ENCODE measurements around the gene ADORA3. TPM values are rescaled to one million over a fixed set of nuclear protein-coding genes. Genes with fewer than 3 reads are reported as not detected.
A peak's percentile ranks its signal among the peaks of the same experiment; 100 is the strongest.

The ADORA3 gene
- total RNA-seq, 4 donors from 2014 or later = 0.91 to 2.1 (median 1.8) TPM

DNA sequence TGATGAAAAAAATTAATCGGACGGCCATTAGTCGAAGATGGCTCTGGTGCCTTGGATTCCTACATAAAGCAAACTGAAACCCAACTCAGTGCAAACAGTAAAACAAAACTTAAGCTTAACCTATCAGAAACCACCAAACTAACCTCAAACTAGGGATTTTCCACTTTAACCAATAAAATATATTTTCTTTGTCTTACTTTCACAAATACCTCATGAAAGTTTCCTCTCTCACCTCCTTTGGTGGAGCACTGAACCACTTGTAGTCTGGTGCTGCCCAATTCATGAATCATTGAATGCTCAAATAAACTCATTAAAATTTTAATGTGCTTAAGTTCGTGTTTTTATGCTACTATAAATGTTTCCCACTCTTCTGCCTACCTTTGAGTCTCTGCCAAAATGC, 7.0 kb downstream of the ADORA3 start:
- TF ChIP-seq POLR2A (IDR thresholded peaks at IDR 0.05) = no peak
- TF ChIP-seq, protein P1, sequence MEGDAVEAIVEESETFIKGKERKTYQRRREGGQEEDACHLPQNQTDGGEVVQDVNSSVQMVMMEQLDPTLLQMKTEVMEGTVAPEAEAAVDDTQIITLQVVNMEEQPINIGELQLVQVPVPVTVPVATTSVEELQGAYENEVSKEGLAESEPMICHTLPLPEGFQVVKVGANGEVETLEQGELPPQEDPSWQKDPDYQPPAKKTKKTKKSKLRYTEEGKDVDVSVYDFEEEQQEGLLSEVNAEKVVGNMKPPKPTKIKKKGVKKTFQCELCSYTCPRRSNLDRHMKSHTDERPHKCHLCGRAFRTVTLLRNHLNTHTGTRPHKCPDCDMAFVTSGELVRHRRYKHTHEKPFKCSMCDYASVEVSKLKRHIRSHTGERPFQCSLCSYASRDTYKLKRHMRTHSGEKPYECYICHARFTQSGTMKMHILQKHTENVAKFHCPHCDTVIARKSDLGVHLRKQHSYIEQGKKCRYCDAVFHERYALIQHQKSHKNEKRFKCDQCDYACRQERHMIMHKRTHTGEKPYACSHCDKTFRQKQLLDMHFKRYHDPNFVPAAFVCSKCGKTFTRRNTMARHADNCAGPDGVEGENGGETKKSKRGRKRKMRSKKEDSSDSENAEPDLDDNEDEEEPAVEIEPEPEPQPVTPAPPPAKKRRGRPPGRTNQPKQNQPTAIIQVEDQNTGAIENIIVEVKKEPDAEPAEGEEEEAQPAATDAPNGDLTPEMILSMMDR (IDR thresholded peaks at IDR 0.05) = no peak
- intact Hi-C loops (cut with DNase I; ENCODE audit: low total_unique reads) = no loop called here
- no peak for DNase-seq (ENCODE audit: low spot score in 2 of 2)
- no peak overlapping the region for H3K4me3 ChIP-seq (ENCODE audit: low read depth, poor library complexity, severe bottlenecking)
- WGBS, 2 donors = 76 to 81% methylated on average over 4 of the region's 4 CpGs

DNA sequence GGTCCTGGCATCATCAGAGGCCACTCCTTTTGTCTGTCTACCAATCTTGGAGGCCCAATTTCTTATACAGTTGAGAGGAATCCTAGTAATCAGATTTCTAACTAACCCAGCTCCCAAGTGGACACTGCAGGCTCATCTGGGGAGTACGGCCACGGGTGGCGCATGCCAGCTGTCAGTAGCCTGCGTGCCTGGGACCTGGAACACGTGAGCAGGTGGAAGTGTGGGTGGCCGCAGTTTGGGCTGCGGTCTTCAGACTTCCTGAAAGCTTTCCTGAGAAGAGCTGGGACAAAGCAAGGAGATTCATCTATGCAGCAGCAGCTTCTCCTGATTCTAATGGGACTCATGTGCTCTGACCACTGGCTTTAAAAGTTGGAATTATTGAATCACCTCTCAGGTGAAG, 12.4 kb downstream of the ADORA3 start:
- no peak for TF ChIP-seq POLR2A (IDR thresholded peaks at IDR 0.05)
- TF ChIP-seq, protein P1 (IDR thresholded peaks at IDR 0.05) = no peak
- no peak overlapping the region for H3K4me3 ChIP-seq (ENCODE audit: low read depth, poor library complexity, severe bottlenecking)
- no peak for DNase-seq (ENCODE audit: low spot score in 2 of 2)
- intact Hi-C loops (cut with DNase I; ENCODE audit: low total_unique reads) = no loop called here
- WGBS, 2 donors = 85 to 91% methylated on average over 7 of the region's 7 CpGs

GRCh38 chr1:111490220-111490619, 13.2 kb downstream of the ADORA3 start:
- no peak for DNase-seq (ENCODE audit: low spot score in 2 of 2)
- TF ChIP-seq, protein P1 (IDR thresholded peaks at IDR 0.05) = no peak
- no peak for TF ChIP-seq POLR2A (IDR thresholded peaks at IDR 0.05)
- 88 to 94% methylated on average over 4 of the region's 4 CpGs for WGBS, 2 donors
- H3K4me3 ChIP-seq (ENCODE audit: low read depth, poor library complexity, severe bottlenecking) = no peak overlapping the region
- intact Hi-C loops (cut with DNase I; ENCODE audit: low total_unique reads) = no loop called here

DNA sequence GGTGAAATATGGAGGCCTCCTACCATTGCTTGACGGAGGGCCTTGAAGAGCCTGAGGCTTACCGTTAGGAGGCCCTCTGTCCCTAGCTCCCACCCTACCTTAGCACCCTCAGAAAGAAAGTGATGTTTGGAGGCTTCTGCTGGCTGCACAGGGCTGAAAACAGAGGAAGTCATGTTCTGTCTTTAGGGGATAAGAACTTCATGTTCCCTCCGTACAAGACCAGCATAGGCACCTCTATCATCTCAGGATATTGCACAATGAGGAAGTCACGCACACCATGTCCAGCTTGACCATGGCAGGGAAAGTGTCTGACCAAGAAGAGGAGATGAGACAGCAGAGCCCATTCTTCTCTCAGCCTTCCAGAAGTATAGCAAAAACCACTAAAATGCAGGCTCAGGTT, 13.8 kb downstream of the ADORA3 start:
- intact Hi-C loops (cut with DNase I; ENCODE audit: low total_unique reads) = no loop called here
- TF ChIP-seq, protein P1 (IDR thresholded peaks at IDR 0.05) = no peak
- no peak for TF ChIP-seq POLR2A (IDR thresholded peaks at IDR 0.05)
- WGBS, 2 donors = 82 to 83% methylated on average over 4 of the region's 4 CpGs
- no peak overlapping the region for H3K4me3 ChIP-seq (ENCODE audit: low read depth, poor library complexity, severe bottlenecking)
- DNase-seq (ENCODE audit: low spot score in 2 of 2) = peak in 1 of 2 donors; percentile 71

- intact Hi-C loops (cut with DNase I; ENCODE audit: low total_unique reads) = no loop called here
- 93 to 95% methylated on average over 9 of the region's 9 CpGs for WGBS, 2 donors
- no peak for DNase-seq (ENCODE audit: low spot score in 2 of 2)
- TF ChIP-seq, protein P1 (IDR thresholded peaks at IDR 0.05) = no peak
- no peak for TF ChIP-seq POLR2A (IDR thresholded peaks at IDR 0.05)
- no peak overlapping the region for H3K4me3 ChIP-seq (ENCODE audit: low read depth, poor library complexity, severe bottlenecking)
Measured at GRCh38 chr1:111488669-111489068, 14.8 kb downstream of the ADORA3 start.

DNA sequence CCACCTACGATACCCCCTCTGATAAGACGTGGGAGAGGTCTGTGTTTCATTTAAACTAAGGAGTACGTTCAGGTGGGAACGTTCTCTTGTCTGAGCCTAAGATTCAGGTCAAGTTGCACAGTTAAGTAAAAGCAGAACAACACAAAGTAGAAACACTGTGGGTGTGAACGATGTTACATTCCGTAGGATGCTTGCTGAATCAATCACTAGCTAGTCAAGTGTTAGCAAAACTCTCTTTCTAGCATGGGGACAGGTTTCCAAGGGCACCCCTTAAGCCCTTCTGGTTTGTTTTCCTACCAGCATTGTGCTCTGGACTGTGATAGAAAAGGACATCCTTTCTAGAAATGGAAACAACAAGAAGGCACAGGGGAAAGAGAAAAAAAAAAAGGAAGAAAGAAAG, 16.3 kb downstream of the ADORA3 start:
- H3K4me3 ChIP-seq (ENCODE audit: low read depth, poor library complexity, severe bottlenecking) = no peak overlapping the region
- intact Hi-C loops (cut with DNase I; ENCODE audit: low total_unique reads) = no loop called here
- no peak for DNase-seq (ENCODE audit: low spot score in 2 of 2)
- TF ChIP-seq, protein P1 (IDR thresholded peaks at IDR 0.05) = no peak
- no peak for TF ChIP-seq POLR2A (IDR thresholded peaks at IDR 0.05)
- WGBS, 2 donors = 83 to 85% methylated on average over 6 of the region's 6 CpGs
